SU-DHL-6 (cell line): ENCODE results near the gene RHEX.
"Not testable (repeated sequence)": the region's sequence is repeated elsewhere in the genome, so short reads cannot be mapped to it uniquely, and the experiment has no call there.

ENCODE experiments used
- H2AFZ ChIP-seq: fragments of 200-600 bp; sonication (generic); 2 replicates; pipeline ENCODE4 v1.6.1; 2014; ENCODE audit warnings: low read depth, mild to moderate bottlenecking, moderate library complexity, mixed read lengths, antibody characterized with exemption, low read length; ENCODE audit not compliant: severe bottlenecking
- H3F3A ChIP-seq: fragments of 200-600 bp; shearing (Covaris generic); 2 replicates; pipeline ENCODE4 v1.6.0; 2016; ENCODE audit warnings: antibody characterized with exemption, mild to moderate bottlenecking; ENCODE audit not compliant: insufficient read depth
- H3K27ac ChIP-seq: fragments of 200-600 bp; sonication (generic); 2 replicates; pipeline ENCODE4 v1.5.1; 2016; ENCODE audit warnings: low read depth, mild to moderate bottlenecking, low read length, moderate library complexity, mixed read lengths
- H3K27me3 ChIP-seq: fragments of 200-600 bp; sonication (generic), shearing (Covaris generic); 2 replicates; pipeline ENCODE4 v1.6.0; 2014; ENCODE audit warnings: mild to moderate bottlenecking, low read length
- H3K36me3 ChIP-seq: fragments of 200-600 bp; sonication (generic); 2 replicates; pipeline ENCODE4 v1.6.1; 2014; ENCODE audit warnings: mild to moderate bottlenecking, low read length, mixed read lengths
- H3K4me2 ChIP-seq: fragments of 300-600, 200-600 bp; shearing (Covaris generic), sonication (generic); 2 replicates; pipeline ENCODE4 v1.6.0; 2014; ENCODE audit warnings: low read length, low read depth, mild to moderate bottlenecking; ENCODE audit not compliant: poor library complexity, severe bottlenecking
- H3K4me3 ChIP-seq: fragments of 200-600 bp; sonication (generic); 2 replicates; pipeline ENCODE4 v1.5.1; 2014; ENCODE audit warnings: antibody characterized with exemption, low read length, mild to moderate bottlenecking, mixed read lengths; ENCODE audit not compliant: insufficient read depth, poor library complexity, severe bottlenecking
- H3K79me2 ChIP-seq: fragments of 200-600 bp; sonication (generic); 2 replicates; pipeline ENCODE4 v1.6.1; 2014; ENCODE audit warnings: mild to moderate bottlenecking, low read length, moderate library complexity; ENCODE audit not compliant: insufficient read depth
- H3K9ac ChIP-seq: fragments of 200-600 bp; sonication (generic); 2 replicates; pipeline ENCODE4 v1.7.0; 2014; ENCODE audit warnings: mild to moderate bottlenecking, low read length
- H3K9me2 ChIP-seq: fragments of 200-600 bp; sonication (generic); replicated peaks from 2 replicates; pipeline ENCODE4 v1.6.1; 2014; ENCODE audit warnings: low read length; ENCODE audit not compliant: insufficient read depth
- H3K9me3 ChIP-seq: fragments of 200-600 bp; sonication (generic); 2 replicates; pipeline ENCODE4 v1.6.1; 2014; ENCODE audit warnings: low read length, mixed read lengths; ENCODE audit not compliant: insufficient read depth
- H4K20me1 ChIP-seq: fragments of 200-600 bp; sonication (generic); 2 replicates; pipeline ENCODE4 v1.6.1; 2014; ENCODE audit warnings: low read depth, mild to moderate bottlenecking, antibody characterized with exemption, low read length, moderate library complexity, mixed read lengths
- EZH2phosphoT487 ChIP-seq: fragments of 200-600 bp; sonication (generic), shearing (Covaris generic); conservative IDR thresholded peaks from 2 replicates; pipeline ENCODE4 v1.6.1; 2018; ENCODE audit warnings: mild to moderate bottlenecking, antibody characterized with exemption, low read length, moderate library complexity, mixed read lengths
- TF ChIP-seq, protein P1 (sequence below): fragments of 200-600 bp; sonication (generic); IDR thresholded peaks from one replicate; pipeline ENCODE4 v1.5.1; 2017; ENCODE audit warnings: antibody characterized with exemption, mild to moderate bottlenecking, low read length, moderate library complexity; ENCODE audit not compliant: insufficient read depth, poor library complexity, severe bottlenecking

Gene RHEX, protein sequence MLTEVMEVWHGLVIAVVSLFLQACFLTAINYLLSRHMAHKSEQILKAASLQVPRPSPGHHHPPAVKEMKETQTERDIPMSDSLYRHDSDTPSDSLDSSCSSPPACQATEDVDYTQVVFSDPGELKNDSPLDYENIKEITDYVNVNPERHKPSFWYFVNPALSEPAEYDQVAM

GRCh38 chr1:206052919-206053610, at the start of gene RHEX:
TSS of gene RHEX (plus strand) at chr1:206053173. CDS start at chr1:206097829, 44,656 bp downstream.
- not testable (repeated sequence) for H2AFZ ChIP-seq, H3K9me2 ChIP-seq, H4K20me1 ChIP-seq, H3K9me3 ChIP-seq, H3K27me3 ChIP-seq, H3K36me3 ChIP-seq
- Histone ChIP-seq H3K9ac (peak within 1 kb of the TSS; percentile 74), H3K79me2 (peaks cover 59% of the 10 kb centered on the region), H3K4me3 (peak within 1 kb of the TSS; percentile 62), H3F3A (peaks cover 58% of the 10 kb centered on the region), H3K4me2 (peak within 1 kb of the TSS; percentile 83), H3K27ac (peak within 1 kb of the TSS; percentile 96)

DNA sequence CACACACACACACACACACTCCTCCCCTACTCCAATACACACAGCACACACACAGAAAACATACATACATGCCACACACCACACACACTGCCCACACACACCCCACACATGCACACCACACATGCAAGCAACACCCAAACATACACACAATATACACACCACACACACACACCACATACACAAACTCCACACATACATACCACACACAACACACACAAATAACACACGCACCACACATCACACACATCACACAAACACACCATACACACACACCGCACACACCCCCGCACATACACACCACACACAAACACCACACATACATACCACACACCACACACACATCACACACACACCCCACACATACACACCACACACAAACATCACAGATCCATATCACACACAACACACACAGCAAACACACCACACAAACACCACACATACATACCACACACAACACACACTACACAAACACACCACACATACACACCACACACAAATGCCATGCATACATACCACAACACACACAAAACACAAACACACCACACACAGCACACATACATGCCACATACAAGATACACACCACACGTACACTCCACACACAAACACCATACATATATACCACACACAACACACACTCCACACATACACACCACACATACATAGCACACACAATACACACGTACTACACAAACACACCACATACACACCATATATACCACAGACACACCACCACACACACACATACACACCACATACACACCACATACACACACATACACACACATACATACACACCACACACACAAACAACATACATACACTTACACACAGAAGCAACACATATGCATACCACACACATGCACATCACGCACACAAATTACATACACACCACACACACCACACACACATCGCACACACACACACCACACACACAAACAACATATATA, 48.8 kb upstream of the RHEX start:
- H3K9ac ChIP-seq: no peak overlapping the region

DNA sequence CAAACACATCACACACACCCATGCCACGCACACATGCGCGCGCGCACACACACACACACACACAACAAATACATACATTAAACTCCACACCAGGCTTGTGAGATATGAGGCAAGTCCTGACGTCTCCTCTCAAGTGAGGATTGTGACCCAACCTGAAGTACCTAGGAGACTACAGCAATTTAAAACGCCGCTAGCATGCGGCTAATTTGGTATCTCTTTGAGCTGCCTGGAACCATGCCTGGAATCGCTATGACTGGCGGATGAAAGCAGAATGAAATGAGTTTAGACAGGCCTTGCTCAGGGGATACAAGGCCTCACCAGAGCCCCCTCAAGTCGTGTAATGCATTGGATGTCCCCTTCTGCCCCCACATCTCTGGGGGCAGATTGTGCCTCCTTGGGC, 48.1 kb upstream of the RHEX start:
- Histone ChIP-seq H3K79me2 (no peaks in the 10 kb centered on the region), H3F3A (no peaks in the 10 kb centered on the region), H3K9me2 (no peaks in the 10 kb centered on the region), H3K4me3 (no peak overlapping the region), H3K4me2 (no peak overlapping the region), H3K9me3 (no peaks in the 10 kb centered on the region), H3K9ac (no peak overlapping the region), H3K36me3 (no peaks in the 10 kb centered on the region), H4K20me1 (no peaks in the 10 kb centered on the region), H3K27me3 (no peaks in the 10 kb centered on the region), H2AFZ (no peak overlapping the region), H3K27ac (no peak overlapping the region)
- TF ChIP-seq EZH2phosphoT487: no peak
- TF ChIP-seq, protein P1, sequence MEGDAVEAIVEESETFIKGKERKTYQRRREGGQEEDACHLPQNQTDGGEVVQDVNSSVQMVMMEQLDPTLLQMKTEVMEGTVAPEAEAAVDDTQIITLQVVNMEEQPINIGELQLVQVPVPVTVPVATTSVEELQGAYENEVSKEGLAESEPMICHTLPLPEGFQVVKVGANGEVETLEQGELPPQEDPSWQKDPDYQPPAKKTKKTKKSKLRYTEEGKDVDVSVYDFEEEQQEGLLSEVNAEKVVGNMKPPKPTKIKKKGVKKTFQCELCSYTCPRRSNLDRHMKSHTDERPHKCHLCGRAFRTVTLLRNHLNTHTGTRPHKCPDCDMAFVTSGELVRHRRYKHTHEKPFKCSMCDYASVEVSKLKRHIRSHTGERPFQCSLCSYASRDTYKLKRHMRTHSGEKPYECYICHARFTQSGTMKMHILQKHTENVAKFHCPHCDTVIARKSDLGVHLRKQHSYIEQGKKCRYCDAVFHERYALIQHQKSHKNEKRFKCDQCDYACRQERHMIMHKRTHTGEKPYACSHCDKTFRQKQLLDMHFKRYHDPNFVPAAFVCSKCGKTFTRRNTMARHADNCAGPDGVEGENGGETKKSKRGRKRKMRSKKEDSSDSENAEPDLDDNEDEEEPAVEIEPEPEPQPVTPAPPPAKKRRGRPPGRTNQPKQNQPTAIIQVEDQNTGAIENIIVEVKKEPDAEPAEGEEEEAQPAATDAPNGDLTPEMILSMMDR: no peak

More for the DNA sequence above, 48.8 kb upstream of the RHEX start:
- Histone ChIP-seq H3F3A (no peaks in the 10 kb centered on the region), H4K20me1 (no peaks in the 10 kb centered on the region), H3K9me2 (no peaks in the 10 kb centered on the region), H3K4me3 (no peak overlapping the region), H3K36me3 (no peaks in the 10 kb centered on the region), H3K27me3 (no peaks in the 10 kb centered on the region), H3K27ac (no peak overlapping the region), H3K9me3 (no peaks in the 10 kb centered on the region), H3K79me2 (no peaks in the 10 kb centered on the region), H2AFZ (no peak overlapping the region), H3K4me2 (no peak overlapping the region)
- TF ChIP-seq, protein P1: no peak
- no peak for TF ChIP-seq EZH2phosphoT487
